Posterior cingulate gyrus (tissue), 11 donors: ENCODE results near the gene GPR137.

Experiments
- DNase-seq, 10 donors: peaks; one replicate each; pipeline versions ENCODE4 v3.0.0 to v3.0.0-alpha.2; 2020 to 2021; ENCODE audit warnings: mixed read lengths in 3 of 10
- intact Hi-C: fragments of 100-400 bp; cut with DNase I; formaldehyde crosslinking; loops from one replicate; pipeline ENCODE4 v1.15.1; 2023

GPR137 gene

DNA sequence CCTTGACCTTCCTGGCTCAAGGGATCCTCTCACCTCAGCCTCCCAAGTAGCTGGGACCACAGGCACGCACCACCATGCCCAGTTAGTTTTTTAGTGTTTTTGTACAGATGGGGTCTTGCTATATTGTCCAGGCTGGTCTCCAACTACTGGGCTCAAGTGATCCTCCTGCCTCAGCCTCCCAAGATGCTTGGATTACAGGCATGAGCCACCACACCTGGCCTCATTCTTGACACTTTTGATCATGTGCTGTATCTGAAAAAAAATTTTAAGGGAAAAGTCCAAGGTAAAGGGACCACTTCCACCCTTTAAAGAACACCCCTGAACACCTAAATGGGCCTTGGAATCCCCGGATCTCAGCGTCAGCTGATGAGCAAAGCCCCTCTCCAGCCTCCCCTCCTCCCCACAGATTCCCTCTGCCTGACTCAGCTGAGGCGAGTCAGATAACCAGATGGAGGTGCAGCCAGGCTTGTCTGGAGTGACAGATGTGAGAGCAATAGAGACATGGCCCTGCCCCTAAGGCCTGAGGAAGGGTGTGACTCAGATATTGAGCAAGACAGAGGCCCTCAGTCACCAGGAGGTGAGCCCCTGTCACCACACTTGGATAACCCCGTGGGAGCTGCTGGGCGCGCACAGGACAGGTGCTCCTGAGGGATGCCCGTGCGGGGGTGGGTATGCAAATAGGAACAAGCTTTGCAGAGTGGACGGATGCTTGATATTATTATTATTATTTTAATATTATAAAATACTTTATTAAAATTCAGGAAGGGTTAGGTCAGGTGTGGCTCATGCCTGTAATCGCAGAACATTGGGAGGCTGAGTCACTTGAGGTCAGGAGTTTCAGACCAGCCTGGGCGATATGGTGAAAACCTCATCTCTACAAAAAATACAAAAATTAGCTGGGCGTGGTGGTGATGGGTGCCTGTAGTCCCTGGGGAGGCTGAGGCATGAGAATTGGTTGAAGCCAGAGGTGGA, 49.4 kb downstream of the GPR137 start:
- DNase-seq = no peak
- intact Hi-C loops = no loop called here

DNA sequence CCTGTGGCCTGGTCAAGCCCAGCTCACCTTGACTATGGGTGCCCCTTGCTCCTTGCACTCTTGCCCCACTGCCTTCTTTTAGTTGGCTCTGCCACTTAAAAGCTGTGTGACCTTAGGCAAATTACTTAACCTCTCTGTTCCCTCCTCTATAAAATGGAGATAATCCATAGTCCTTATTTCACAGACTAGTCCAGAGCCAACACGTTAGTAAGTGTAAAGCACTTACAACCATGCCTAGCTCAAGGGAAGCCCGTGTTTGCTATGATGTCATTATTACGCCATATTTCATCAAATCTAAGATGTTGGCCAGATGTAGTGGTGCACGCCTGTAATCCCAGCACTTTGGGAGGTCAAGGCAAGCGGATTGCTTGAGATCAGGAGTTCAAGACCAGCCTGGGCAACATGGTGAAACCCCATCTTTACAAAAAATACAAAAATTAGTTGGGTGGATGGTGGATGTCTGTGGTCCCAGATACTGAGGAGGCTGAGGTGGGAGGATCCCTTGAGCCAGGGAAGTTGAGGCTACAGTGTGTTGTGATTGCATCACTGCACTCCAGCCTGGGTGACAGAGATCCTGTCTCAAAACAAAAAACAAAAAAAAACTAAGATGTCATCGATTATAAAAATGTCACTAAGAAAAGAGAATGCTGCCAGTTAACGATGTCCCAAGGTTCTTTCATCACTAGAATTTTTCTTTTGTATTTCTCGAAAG, 52.0 kb downstream of the GPR137 start:
- intact Hi-C loops = no loop called here
- no peak for DNase-seq

DNA sequence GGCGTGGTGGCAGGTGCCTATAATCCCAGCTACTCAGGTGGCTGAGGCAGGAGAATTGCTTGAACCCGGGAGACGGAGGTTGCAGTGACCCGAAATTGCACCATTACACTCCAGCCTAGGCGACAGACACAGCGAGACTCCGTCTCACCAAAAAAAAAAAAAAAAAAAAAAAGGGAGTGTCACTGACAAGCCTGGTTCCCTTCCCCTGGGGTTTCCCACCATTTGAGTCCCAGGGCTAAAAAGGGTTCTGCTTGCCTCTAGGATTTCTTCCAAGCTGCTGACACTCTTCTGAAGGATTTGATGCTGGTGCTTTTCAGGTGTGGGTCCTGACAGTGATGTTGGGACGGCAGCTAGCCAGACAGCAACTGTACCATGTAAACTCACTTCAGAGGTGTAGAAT, 53.1 kb downstream of the GPR137 start:
- intact Hi-C loops = no loop called here
- no peak for DNase-seq
